ENCODE measurements around the gene SCFD2. TPM values are rescaled to one million over a fixed set of nuclear protein-coding genes. Genes with fewer than 3 reads are reported as not detected.

Gene SCFD2
- total and polyA plus RNA-seq, 2 of the 8 experiments (the other 6 are each of a cell fraction or from before 2014, with no cell fraction given), result 6.2 to 10.2 TPM

DNA sequence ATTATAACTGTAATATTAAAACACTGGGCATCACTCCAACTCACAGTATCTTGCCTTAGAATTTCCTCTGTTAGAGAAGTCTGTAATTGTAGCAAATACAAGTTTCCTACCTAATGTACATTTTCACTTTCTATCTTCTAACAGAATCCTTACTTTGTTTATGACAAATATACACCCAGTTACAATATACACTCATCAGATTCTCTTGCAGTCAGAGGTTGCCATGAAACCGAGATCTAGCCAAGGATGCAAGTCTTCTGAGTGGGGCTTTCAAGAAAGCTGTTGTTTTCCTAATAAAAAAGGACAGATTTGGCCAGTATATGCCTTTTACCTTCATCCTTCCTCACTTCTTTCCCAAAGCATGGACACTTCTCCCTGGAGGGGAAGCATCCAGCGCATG, 228.9 kb downstream of the SCFD2 start (continued):
- TF ChIP-seq, protein P1, sequence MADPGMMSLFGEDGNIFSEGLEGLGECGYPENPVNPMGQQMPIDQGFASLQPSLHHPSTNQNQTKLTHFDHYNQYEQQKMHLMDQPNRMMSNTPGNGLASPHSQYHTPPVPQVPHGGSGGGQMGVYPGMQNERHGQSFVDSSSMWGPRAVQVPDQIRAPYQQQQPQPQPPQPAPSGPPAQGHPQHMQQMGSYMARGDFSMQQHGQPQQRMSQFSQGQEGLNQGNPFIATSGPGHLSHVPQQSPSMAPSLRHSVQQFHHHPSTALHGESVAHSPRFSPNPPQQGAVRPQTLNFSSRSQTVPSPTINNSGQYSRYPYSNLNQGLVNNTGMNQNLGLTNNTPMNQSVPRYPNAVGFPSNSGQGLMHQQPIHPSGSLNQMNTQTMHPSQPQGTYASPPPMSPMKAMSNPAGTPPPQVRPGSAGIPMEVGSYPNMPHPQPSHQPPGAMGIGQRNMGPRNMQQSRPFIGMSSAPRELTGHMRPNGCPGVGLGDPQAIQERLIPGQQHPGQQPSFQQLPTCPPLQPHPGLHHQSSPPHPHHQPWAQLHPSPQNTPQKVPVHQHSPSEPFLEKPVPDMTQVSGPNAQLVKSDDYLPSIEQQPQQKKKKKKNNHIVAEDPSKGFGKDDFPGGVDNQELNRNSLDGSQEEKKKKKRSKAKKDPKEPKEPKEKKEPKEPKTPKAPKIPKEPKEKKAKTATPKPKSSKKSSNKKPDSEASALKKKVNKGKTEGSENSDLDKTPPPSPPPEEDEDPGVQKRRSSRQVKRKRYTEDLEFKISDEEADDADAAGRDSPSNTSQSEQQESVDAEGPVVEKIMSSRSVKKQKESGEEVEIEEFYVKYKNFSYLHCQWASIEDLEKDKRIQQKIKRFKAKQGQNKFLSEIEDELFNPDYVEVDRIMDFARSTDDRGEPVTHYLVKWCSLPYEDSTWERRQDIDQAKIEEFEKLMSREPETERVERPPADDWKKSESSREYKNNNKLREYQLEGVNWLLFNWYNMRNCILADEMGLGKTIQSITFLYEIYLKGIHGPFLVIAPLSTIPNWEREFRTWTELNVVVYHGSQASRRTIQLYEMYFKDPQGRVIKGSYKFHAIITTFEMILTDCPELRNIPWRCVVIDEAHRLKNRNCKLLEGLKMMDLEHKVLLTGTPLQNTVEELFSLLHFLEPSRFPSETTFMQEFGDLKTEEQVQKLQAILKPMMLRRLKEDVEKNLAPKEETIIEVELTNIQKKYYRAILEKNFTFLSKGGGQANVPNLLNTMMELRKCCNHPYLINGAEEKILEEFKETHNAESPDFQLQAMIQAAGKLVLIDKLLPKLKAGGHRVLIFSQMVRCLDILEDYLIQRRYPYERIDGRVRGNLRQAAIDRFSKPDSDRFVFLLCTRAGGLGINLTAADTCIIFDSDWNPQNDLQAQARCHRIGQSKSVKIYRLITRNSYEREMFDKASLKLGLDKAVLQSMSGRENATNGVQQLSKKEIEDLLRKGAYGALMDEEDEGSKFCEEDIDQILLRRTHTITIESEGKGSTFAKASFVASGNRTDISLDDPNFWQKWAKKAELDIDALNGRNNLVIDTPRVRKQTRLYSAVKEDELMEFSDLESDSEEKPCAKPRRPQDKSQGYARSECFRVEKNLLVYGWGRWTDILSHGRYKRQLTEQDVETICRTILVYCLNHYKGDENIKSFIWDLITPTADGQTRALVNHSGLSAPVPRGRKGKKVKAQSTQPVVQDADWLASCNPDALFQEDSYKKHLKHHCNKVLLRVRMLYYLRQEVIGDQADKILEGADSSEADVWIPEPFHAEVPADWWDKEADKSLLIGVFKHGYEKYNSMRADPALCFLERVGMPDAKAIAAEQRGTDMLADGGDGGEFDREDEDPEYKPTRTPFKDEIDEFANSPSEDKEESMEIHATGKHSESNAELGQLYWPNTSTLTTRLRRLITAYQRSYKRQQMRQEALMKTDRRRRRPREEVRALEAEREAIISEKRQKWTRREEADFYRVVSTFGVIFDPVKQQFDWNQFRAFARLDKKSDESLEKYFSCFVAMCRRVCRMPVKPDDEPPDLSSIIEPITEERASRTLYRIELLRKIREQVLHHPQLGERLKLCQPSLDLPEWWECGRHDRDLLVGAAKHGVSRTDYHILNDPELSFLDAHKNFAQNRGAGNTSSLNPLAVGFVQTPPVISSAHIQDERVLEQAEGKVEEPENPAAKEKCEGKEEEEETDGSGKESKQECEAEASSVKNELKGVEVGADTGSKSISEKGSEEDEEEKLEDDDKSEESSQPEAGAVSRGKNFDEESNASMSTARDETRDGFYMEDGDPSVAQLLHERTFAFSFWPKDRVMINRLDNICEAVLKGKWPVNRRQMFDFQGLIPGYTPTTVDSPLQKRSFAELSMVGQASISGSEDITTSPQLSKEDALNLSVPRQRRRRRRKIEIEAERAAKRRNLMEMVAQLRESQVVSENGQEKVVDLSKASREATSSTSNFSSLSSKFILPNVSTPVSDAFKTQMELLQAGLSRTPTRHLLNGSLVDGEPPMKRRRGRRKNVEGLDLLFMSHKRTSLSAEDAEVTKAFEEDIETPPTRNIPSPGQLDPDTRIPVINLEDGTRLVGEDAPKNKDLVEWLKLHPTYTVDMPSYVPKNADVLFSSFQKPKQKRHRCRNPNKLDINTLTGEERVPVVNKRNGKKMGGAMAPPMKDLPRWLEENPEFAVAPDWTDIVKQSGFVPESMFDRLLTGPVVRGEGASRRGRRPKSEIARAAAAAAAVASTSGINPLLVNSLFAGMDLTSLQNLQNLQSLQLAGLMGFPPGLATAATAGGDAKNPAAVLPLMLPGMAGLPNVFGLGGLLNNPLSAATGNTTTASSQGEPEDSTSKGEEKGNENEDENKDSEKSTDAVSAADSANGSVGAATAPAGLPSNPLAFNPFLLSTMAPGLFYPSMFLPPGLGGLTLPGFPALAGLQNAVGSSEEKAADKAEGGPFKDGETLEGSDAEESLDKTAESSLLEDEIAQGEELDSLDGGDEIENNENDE (IDR thresholded peaks at IDR 0.05; ENCODE audit: insufficient replicate concordance, low read length), result no peak
- TF ChIP-seq SAP30 (IDR thresholded peaks at IDR 0.05; ENCODE audit: insufficient read depth, insufficient replicate concordance, low read length) (no peak), SUZ12 (IDR thresholded peaks at IDR 0.05; ENCODE audit: low read length) (no peak), EP300 (IDR thresholded peaks at IDR 0.05; ENCODE audit: borderline replicate concordance in 1 of 2, low read depth in 2 of 2, low read length in 2 of 2) (no peak), MAFK (IDR thresholded peaks at IDR 0.05; ENCODE audit: low read depth, low read length) (no peak), PHF8 (conservative IDR thresholded peaks at IDR 0.05; ENCODE audit: low read depth, low read length) (no peak), CHD1 (IDR thresholded peaks at IDR 0.05; ENCODE audit: low read depth, low read length) (no peak), JUND (IDR thresholded peaks at IDR 0.05; ENCODE audit: low read length) (no peak), KDM5A (IDR thresholded peaks at IDR 0.05; ENCODE audit: low read length) (no peak), EZH2 (IDR thresholded peaks at IDR 0.05; ENCODE audit: low read depth, low read length, severe bottlenecking) (no peak)

All from H1 (cell line).